Bronchial epithelial cell (primary cell): ENCODE results near the gene COBL. TPM values are rescaled to one million over a fixed set of nuclear protein-coding genes. Genes with fewer than 3 reads are reported as not detected.
A peak's percentile ranks its signal among the peaks of the same experiment; 100 is the strongest.

Experiments used
- DNase-seq: peaks from one replicate; pipeline ENCODE4 v3.0.0-alpha.2; 2010; ENCODE audit warnings: low read depth
- FAIRE-seq: peaks from 2 replicates; lab custom pipeline; 2011; peaks lifted over from hg19 to GRCh38; lab: Jason Lieb, UNC
- H3K27me3 ChIP-seq: 2 replicates; pipeline ENCODE4 v1.5.1; 2011; ENCODE audit warnings: low read length; ENCODE audit not compliant: control insufficient read depth, insufficient read depth
- H3K36me3 ChIP-seq: 2 replicates; pipeline ENCODE4 v1.5.1; 2011; ENCODE audit warnings: low read length; ENCODE audit not compliant: control insufficient read depth, insufficient read depth
- H3K4me3 ChIP-seq: 2 replicates; pipeline ENCODE4 v1.5.1; 2011; ENCODE audit warnings: mild to moderate bottlenecking, low read depth, low read length, control low read depth
- CTCF ChIP-seq: IDR thresholded peaks from 2 replicates; pipeline ENCODE4 v1.5.1; 2011; ENCODE audit warnings: mild to moderate bottlenecking, moderate library complexity, low read length, control low read depth, inconsistent platforms; ENCODE audit not compliant: insufficient read depth, severe bottlenecking
- total RNA-seq: library from RNA; depleted of rRNA; stranded (reverse); fragments of >200 nt; gene quantifications from 2 replicates; pipeline ENCODE4 v1.2.1, GENCODE V29; 2014

Gene COBL
- total RNA-seq, 1 donor from 2014 or later: 1.1 TPM

GRCh38 chr7:51162724-51163329 is 153.8 kb downstream of the COBL start:
- H3K4me3 ChIP-seq: no peak overlapping the region
- TF ChIP-seq CTCF: peak; percentile 83
- FAIRE-seq: no peak
- no peaks in the 10 kb centered on the region for H3K27me3 ChIP-seq
- DNase-seq: peak; percentile 82
- H3K36me3 ChIP-seq: no peaks in the 10 kb centered on the region

- Histone ChIP-seq H3K36me3 (no peaks in the 10 kb centered on the region), H3K27me3 (no peaks in the 10 kb centered on the region), H3K4me3 (no peak overlapping the region)
- FAIRE-seq (no peak), DNase-seq (no peak)
- TF ChIP-seq CTCF: no peak
Measured at GRCh38 chr7:51161937-51162336, 154.7 kb downstream of the COBL start.

GRCh38 chr7:51160990-51161615 is 155.5 kb downstream of the COBL start:
- DNase-seq (peak; percentile 53), FAIRE-seq (no peak)
- peak; percentile 94 for TF ChIP-seq CTCF
- Histone ChIP-seq H3K27me3 (no peaks in the 10 kb centered on the region), H3K4me3 (no peak overlapping the region), H3K36me3 (no peaks in the 10 kb centered on the region)

- Histone ChIP-seq H3K4me3 (no peak overlapping the region), H3K36me3 (no peaks in the 10 kb centered on the region), H3K27me3 (no peaks in the 10 kb centered on the region)
- DNase-seq (no peak), FAIRE-seq (no peak)
- no peak for TF ChIP-seq CTCF
Measured at GRCh38 chr7:51160411-51160810, 156.2 kb downstream of the COBL start.

GRCh38 chr7:51158742-51159445 is 157.7 kb downstream of the COBL start:
- TF ChIP-seq CTCF: no peak
- H3K4me3 ChIP-seq: no peak overlapping the region
- FAIRE-seq (no peak), DNase-seq (no peak)
- H3K27me3 ChIP-seq: no peaks in the 10 kb centered on the region
- no peaks in the 10 kb centered on the region for H3K36me3 ChIP-seq
